HG03571 (cell line): ENCODE data around the gene DIPK1B.

Experiments
- ATAC-seq: cut with Tn5 transposase; IDR thresholded peaks from one replicate; pipeline ENCODE4 v1.9.1; 2021; ENCODE audit not compliant: unreplicated experiment

The DIPK1B gene

GRCh38 chr9:136718345-136719194 lies 6.2 kb downstream of the DIPK1B start:
- ATAC-seq: no peak

- ATAC-seq: no peak
Measured at GRCh38 chr9:136719195-136719880, 7.0 kb downstream of the DIPK1B start.

- no peak for ATAC-seq
Measured at GRCh38 chr9:136720251-136720897, 8.0 kb downstream of the DIPK1B start.

- no peak for ATAC-seq
Measured at GRCh38 chr9:136720898-136721338, 8.5 kb downstream of the DIPK1B start.

GRCh38 chr9:136721339-136722092 lies 9.1 kb downstream of the DIPK1B start:
- no peak for ATAC-seq

- no peak for ATAC-seq
Measured at GRCh38 chr9:136722093-136722968, 10.0 kb downstream of the DIPK1B start.

GRCh38 chr9:136722969-136723356 lies 10.6 kb downstream of the DIPK1B start:
- ATAC-seq: no peak

- ATAC-seq: no peak
Measured at GRCh38 chr9:136723362-136723976, 11.1 kb downstream of the DIPK1B start.

GRCh38 chr9:136723989-136724388 lies 11.6 kb downstream of the DIPK1B start:
- no peak for ATAC-seq

GRCh38 chr9:136724772-136725171 lies 12.4 kb downstream of the DIPK1B start:
- no peak for ATAC-seq

GRCh38 chr9:136725612-136726011 lies 13.2 kb downstream of the DIPK1B start:
- ATAC-seq: no peak

GRCh38 chr9:136726118-136726517 lies 13.7 kb downstream of the DIPK1B start:
- ATAC-seq: no peak

- ATAC-seq: no peak
Measured at GRCh38 chr9:136726631-136727191, 14.3 kb downstream of the DIPK1B start.

- ATAC-seq: peak; percentile 64
Measured at GRCh38 chr9:136728080-136728547, 15.7 kb downstream of the DIPK1B start.

GRCh38 chr9:136728548-136729123 lies 16.3 kb downstream of the DIPK1B start:
- no peak for ATAC-seq

- ATAC-seq: no peak
Measured at GRCh38 chr9:136729144-136729543, 16.8 kb downstream of the DIPK1B start.

- ATAC-seq: no peak
Measured at GRCh38 chr9:136729926-136730325, 17.6 kb downstream of the DIPK1B start.

- ATAC-seq: no peak
Measured at GRCh38 chr9:136732444-136733178, 20.2 kb downstream of the DIPK1B start.
